GM19238 (cell line): ENCODE data around the gene S100A8.

Source experiments
- DNase-seq: peaks from one replicate; pipeline ENCODE4 v3.0.0; 2011; ENCODE audit warnings: low spot score; ENCODE audit not compliant: insufficient read length

Gene S100A8

GRCh38 chr1:153362187-153362775, 28.6 kb downstream of the S100A8 start:
- DNase-seq: no peak

GRCh38 chr1:153361480-153362109, 29.3 kb downstream of the S100A8 start:
- DNase-seq: no peak

GRCh38 chr1:153360592-153361479, 30.0 kb downstream of the S100A8 start:
- no peak for DNase-seq

DNA sequence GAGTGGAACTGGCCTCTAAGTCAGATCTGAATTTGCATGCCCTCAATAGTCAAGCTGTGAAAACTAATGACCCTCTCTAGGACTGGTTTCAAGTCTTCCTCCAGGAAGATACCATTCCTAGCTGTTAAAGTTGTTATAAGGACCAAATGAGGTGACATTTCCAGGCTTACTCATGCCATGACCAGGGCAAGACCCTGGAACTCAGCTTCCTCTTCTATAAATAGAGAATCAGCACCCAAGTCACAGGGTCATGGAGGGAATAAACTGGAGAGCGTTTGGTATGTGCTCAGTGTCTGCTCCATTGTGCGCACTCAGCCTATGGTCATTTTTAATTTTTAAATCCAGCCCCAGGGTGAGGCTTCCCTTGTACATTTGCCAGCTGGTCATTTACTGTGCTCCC, 30.7 kb downstream of the S100A8 start:
- DNase-seq: no peak

- no peak for DNase-seq
These were observed 31.6 kb downstream of the S100A8 start for GRCh38 chr1:153359241-153359640.

- no peak for DNase-seq
These were observed 32.2 kb downstream of the S100A8 start for GRCh38 chr1:153358691-153358975.

GRCh38 chr1:153357853-153358690, 32.8 kb downstream of the S100A8 start, which contains the start of gene S100A9:
Gene S100A9 (plus strand): TSS chr1:153357854. CDS start chr1:153358284, 430 bp downstream.
- DNase-seq: no peak

- DNase-seq: no peak
These were observed 33.6 kb downstream of the S100A8 start for GRCh38 chr1:153357076-153357852.

GRCh38 chr1:153356392-153357075, 34.3 kb downstream of the S100A8 start:
- DNase-seq: no peak

DNA sequence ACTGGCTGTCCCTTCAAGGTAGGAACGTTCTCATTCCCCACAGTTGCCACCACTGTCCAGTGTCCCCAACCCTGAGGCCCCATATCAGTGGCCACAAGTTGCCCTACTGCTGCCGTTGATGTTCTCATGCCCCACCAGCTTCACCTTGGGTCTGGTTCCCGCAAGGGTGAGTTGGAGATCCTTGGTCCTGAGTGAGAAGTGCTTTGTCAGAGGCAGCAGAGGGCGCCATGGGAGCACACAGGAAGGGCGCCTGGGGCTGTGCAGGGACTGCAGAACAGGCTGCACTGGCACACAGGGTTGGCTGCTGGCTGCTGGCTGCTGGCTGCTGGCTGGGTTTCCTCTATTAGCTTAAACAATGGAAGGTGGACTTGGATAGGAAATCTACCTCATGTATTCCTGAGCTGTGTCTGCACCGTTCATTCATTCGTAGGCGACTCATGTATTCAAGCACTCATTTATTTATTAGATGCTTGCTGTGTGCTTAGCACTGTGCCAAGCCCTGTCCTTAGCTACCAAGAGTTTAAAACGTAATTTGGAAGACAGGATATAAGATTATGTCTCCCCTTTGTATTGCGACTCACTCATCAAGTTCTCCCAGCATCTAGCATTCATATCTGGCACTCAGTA, 35.3 kb downstream of the S100A8 start:
- DNase-seq: peak; percentile 43

GRCh38 chr1:153354515-153355193, 36.2 kb downstream of the S100A8 start:
- DNase-seq: no peak

DNA sequence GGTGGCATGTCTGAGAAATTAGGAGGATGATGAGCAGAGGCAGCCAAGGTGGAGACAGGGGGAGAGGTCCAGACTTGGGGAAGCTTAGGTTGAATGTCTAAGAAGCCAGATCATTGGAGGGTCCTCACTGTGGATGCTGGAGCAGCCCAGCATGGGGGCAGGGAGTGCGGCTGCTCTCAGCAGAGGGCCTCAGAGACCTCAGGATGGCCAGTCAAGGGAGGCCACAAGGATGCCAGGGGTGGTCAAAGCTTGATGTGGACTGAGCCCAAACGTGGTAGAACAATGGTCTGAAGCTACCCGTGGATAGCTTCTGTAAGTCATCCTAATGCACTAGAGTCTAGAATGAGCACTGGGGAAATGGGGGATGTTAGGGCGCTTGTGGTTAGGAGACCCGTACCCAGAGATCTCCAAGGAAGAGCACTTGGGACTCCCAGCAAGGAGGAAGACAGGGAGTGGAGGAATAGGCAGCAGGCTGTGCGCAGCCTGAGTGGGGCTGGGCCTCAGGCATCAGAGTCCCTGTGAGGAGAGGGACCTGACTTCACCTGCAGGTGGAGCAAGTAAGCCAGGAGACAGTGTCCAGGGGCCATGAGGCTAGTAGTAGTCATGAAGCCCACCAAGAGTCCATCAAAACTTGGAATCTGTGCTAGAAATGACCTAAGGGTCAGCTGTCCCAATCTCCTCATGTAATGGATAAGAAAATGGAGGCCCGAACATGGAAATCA, 37.5 kb downstream of the S100A8 start:
- peak; percentile 33 for DNase-seq

DNA sequence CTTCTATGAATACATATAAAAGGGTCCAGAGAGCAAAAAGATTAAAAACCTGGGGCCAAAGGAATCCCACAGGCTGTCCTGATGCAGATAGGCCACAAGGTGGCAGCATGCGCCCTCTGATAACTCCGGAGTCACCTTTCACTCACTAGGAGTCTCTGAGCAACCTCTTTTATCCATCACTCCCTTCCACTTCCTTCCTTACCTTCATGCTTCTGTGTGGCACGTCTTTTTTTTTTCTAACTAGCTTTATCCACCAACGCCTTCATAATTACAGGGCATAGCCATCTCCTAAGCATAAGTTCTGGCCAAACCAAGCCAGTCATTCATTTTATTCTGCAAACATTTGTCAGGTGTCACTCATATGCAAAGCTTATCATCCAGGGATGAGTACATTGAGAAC, 38.4 kb downstream of the S100A8 start:
- peak; percentile 50 for DNase-seq

DNA sequence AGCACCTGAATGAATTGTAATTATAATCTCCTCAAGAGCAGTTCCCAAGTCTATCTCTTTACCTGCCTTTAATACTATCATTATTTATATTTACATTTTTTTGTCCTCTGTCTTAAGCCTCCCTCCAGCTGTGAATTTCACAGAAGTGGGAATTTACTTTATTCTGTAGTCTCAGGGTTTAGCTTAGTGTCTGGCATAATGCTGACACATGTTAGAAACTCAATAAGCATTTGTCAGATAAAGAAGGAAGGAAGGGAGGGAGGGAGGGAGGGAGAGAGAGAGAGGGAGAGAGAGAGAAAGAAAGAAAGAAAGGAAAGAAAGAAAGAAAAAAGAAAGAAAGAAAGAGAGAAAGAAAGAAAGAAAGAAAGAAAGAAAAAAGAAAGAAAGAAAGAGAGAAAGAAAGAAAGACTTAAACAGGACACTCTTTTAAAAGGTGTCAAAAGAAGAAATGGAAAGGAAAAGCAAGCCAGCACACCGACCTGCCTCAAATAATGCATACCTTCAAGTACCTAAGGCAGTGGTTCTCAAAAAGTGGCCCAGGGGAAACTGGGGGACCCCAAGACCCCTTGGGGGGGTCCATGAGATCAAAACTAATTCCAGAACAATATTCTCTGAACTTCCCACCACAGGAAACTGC, 40.4 kb downstream of the S100A8 start:
- no peak for DNase-seq

- no peak for DNase-seq
These were observed 41.2 kb downstream of the S100A8 start for GRCh38 chr1:153349363-153350320.

GRCh38 chr1:153348511-153349362, 42.1 kb downstream of the S100A8 start, which contains the start of gene PGLYRP4:
Gene PGLYRP4 (minus strand): TSS chr1:153348841. CDS start chr1:153347932, 909 bp downstream.
- no peak for DNase-seq
